HepG2 (cell line): ENCODE results near the gene HES7.

ENCODE experiments used
- ARNTL ChIP-seq: sonication (generic); formaldehyde crosslinking; IDR thresholded peaks from 2 replicates; pipeline ENCODE4 v1.4.0; 2020; ENCODE audit warnings: mild to moderate bottlenecking, missing genetic modification reagents
- CTCF ChIP-seq: sonication (generic); formaldehyde crosslinking; IDR thresholded peaks from 2 replicates; pipeline ENCODE4 v1.5.0; 2020; ENCODE audit warnings: mild to moderate bottlenecking, missing genetic modification reagents, moderate library complexity
- EP300 ChIP-seq, 3 experiments: sonication (generic) in 1 of 3; formaldehyde crosslinking in 1 of 3; IDR thresholded peaks; 2 replicates each; pipeline versions ENCODE4 v1.5.1 to v1.6.1; 2011 to 2020; ENCODE audit warnings: low read depth in 2 of 3, low read length in 2 of 3, borderline replicate concordance in 1 of 3, improper control_type of control experiment in 1 of 3, mild to moderate bottlenecking in 1 of 3, missing genetic modification reagents in 1 of 3, moderate library complexity in 1 of 3
- MIER2 ChIP-seq: IDR thresholded peaks from 2 replicates; pipeline ENCODE4 v1.6.1; 2016; ENCODE audit warnings: missing biosample characterization, missing genetic modification reagents
- PCBP1 ChIP-seq: fragments of 200-400 bp; formaldehyde crosslinking; IDR thresholded peaks from 2 replicates; pipeline ENCODE4 v1.6.1; 2017; ENCODE audit warnings: mild to moderate bottlenecking, low read depth, low read length, borderline replicate concordance
- POLR2A ChIP-seq, 2 experiments: IDR thresholded peaks; 2 replicates each; pipeline ENCODE4 v1.6.1; 2011; ENCODE audit warnings: low read depth in 2 of 2, low read length in 2 of 2, mild to moderate bottlenecking in 1 of 2, moderate library complexity in 1 of 2; ENCODE audit not compliant: insufficient read depth in 1 of 2
- RAD21 ChIP-seq: fragments of 450-650 bp; formaldehyde crosslinking; IDR thresholded peaks from 2 replicates; pipeline ENCODE4 v1.5.0; 2020; ENCODE audit warnings: mild to moderate bottlenecking
- STAG1 ChIP-seq: sonication (generic); formaldehyde crosslinking; IDR thresholded peaks from 2 replicates; pipeline ENCODE4 v1.4.0; 2020; ENCODE audit warnings: missing genetic modification reagents
- ZNF678 ChIP-seq: sonication (generic); formaldehyde crosslinking; IDR thresholded peaks from 2 replicates; pipeline ENCODE4 v1.4.0; 2020; ENCODE audit warnings: mild to moderate bottlenecking, missing genetic modification reagents
- ZSCAN29 ChIP-seq: sonication (generic); formaldehyde crosslinking; conservative IDR thresholded peaks from 2 replicates; pipeline ENCODE4 v1.4.0; 2020; ENCODE audit warnings: mild to moderate bottlenecking, missing genetic modification reagents
- TF ChIP-seq, protein P1 (sequence below): sonication (generic); formaldehyde crosslinking; IDR thresholded peaks from 2 replicates; pipeline ENCODE4 v1.9.0; 2022; ENCODE audit warnings: missing genetic modification reagents, mild to moderate bottlenecking, borderline replicate concordance
- TF ChIP-seq, protein P2 (sequence below): sonication (generic); formaldehyde crosslinking; IDR thresholded peaks from 2 replicates; pipeline ENCODE4 v1.4.0; 2020; ENCODE audit warnings: low read depth, mild to moderate bottlenecking, missing genetic modification reagents
- TF ChIP-seq, protein P3 (sequence below): sonication (generic); formaldehyde crosslinking; IDR thresholded peaks from 2 replicates; pipeline ENCODE4 v1.4.0; 2020; ENCODE audit warnings: mild to moderate bottlenecking, missing genetic modification reagents, borderline replicate concordance

DNA sequence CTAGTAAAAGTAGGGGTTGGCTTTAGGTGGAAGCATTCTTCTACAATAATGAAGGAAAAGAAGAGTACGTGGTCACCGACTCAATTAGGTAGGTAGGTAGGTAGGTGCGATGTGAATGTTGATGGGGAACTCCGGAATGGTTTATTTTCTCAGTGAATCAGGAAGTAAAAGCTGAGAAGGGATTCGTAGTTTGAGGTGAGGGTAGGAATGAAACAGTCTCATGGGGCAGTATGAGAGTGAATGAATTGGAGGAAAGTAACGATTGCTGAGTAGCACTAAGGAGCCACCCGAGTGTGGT is 14.4 kb upstream of the HES7 start:
- no peak for TF ChIP-seq POLR2A (IDR thresholded peaks at IDR 0.05; ENCODE audit: insufficient read depth in 1 of 2, low read depth in 2 of 2, low read length in 2 of 2)
- no peak for TF ChIP-seq ARNTL (CRISPR knock-in tag)
- TF ChIP-seq CTCF (CRISPR knock-in tag) = no peak
- TF ChIP-seq ZSCAN29 (CRISPR knock-in tag) = no peak
- no peak for TF ChIP-seq RAD21
- TF ChIP-seq, protein P1, sequence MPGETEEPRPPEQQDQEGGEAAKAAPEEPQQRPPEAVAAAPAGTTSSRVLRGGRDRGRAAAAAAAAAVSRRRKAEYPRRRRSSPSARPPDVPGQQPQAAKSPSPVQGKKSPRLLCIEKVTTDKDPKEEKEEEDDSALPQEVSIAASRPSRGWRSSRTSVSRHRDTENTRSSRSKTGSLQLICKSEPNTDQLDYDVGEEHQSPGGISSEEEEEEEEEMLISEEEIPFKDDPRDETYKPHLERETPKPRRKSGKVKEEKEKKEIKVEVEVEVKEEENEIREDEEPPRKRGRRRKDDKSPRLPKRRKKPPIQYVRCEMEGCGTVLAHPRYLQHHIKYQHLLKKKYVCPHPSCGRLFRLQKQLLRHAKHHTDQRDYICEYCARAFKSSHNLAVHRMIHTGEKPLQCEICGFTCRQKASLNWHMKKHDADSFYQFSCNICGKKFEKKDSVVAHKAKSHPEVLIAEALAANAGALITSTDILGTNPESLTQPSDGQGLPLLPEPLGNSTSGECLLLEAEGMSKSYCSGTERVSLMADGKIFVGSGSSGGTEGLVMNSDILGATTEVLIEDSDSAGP (CRISPR knock-in tag) = no peak
- TF ChIP-seq ZNF678 (CRISPR knock-in tag) = no peak
- TF ChIP-seq, protein P2, sequence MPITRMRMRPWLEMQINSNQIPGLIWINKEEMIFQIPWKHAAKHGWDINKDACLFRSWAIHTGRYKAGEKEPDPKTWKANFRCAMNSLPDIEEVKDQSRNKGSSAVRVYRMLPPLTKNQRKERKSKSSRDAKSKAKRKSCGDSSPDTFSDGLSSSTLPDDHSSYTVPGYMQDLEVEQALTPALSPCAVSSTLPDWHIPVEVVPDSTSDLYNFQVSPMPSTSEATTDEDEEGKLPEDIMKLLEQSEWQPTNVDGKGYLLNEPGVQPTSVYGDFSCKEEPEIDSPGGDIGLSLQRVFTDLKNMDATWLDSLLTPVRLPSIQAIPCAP = no peak
- TF ChIP-seq STAG1 (CRISPR knock-in tag) = no peak
- no peak for TF ChIP-seq MIER2 (CRISPR knock-in tag)
- no peak for TF ChIP-seq EP300 (IDR thresholded peaks at IDR 0.05; ENCODE audit: low read depth in 2 of 2, low read length in 2 of 2)
- no peak for TF ChIP-seq EP300 (CRISPR knock-in tag; IDR thresholded peaks at IDR 0.05; ENCODE audit: borderline replicate concordance)
- TF ChIP-seq PCBP1 = no peak
- TF ChIP-seq, protein P3, sequence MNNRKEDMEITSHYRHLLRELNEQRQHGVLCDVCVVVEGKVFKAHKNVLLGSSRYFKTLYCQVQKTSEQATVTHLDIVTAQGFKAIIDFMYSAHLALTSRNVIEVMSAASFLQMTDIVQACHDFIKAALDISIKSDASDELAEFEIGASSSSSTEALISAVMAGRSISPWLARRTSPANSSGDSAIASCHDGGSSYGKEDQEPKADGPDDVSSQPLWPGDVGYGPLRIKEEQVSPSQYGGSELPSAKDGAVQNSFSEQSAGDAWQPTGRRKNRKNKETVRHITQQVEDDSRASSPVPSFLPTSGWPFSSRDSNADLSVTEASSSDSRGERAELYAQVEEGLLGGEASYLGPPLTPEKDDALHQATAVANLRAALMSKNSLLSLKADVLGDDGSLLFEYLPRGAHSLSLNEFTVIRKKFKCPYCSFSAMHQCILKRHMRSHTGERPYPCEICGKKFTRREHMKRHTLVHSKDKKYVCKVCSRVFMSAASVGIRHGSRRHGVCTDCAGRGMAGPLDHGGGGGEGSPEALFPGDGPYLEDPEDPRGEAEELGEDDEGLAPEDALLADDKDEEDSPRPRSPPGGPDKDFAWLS (CRISPR knock-in tag) = no peak
